HepG2 (cell line): ENCODE data around the gene DNAJA3. TPM values are rescaled to one million over a fixed set of nuclear protein-coding genes. Genes with fewer than 3 reads are reported as not detected.

Source experiments
- ATAC-seq: fragments of 200-7000 bp; cut with Tn5 transposase; 3 replicates; pipeline ENCODE4 v1.9.1; 2020; ENCODE audit warnings: mild to moderate bottlenecking, moderate library complexity
- BruUV-seq: library from RNA; stranded (reverse); fragments of 400-500 nt; replicated peaks from 2 replicates; lab custom pipeline; 2021; lab: Mats Ljungman, UMichigan
- CTCF ChIA-PET: fragments of 300-600 bp; formaldehyde crosslinking; extraction: SDS; loops from one replicate; lab custom pipeline; 2021; ENCODE audit warnings: low total read pairs, inconsistent platforms, low intra/inter-chr PET ratio; lab: Yijun Ruan, JAX
- POLR2A ChIA-PET: fragments of 350-600 bp; sonication (Branson Sonifier 250); formaldehyde crosslinking; loops from one replicate; lab custom pipeline; 2020; ENCODE audit warnings: antibody characterized with exemption, inconsistent platforms; lab: Yijun Ruan, JAX
- DNase-seq: peaks from one replicate; pipeline ENCODE4 v3.0.0-alpha.2; 2015; ENCODE audit warnings: low spot score
- FAIRE-seq: peaks from 3 replicates; lab custom pipeline; 2011; peaks lifted over from hg19 to GRCh38; lab: Jason Lieb, UNC
- H2AFZ ChIP-seq: one replicate; pipeline ENCODE4 v1.6.1; 2011; ENCODE audit warnings: low read length, inconsistent platforms
- H3K27ac ChIP-seq: fragments of 300-600 bp; 3 replicates; pipeline ENCODE4 v1.8.0; 2011; ENCODE audit warnings: mixed run types, mild to moderate bottlenecking, mixed read lengths, low read length, inconsistent platforms; ENCODE audit not compliant: insufficient read depth; ENCODE audit errors: extremely low read length
- H3K27me3 ChIP-seq, 2 experiments: fragments of 200-600 bp in 1 of 2; 2 replicates in 1 of 2; 3 replicates in 1 of 2; pipeline versions ENCODE4 v1.6.0 to v1.8.0; 2011; ENCODE audit warnings: low read length in 2 of 2, mild to moderate bottlenecking in 2 of 2, moderate library complexity in 2 of 2, inconsistent platforms in 1 of 2; ENCODE audit not compliant: insufficient read depth in 2 of 2, control insufficient read depth in 1 of 2
- H3K36me3 ChIP-seq, 2 experiments: fragments of 200-600 bp in 1 of 2; replicated peaks in 1 of 2; 2 replicates in 1 of 2; 3 replicates in 1 of 2; pipeline versions ENCODE4 v1.5.1 to v1.8.0; 2011; ENCODE audit warnings: low read length in 2 of 2, inconsistent platforms in 1 of 2; ENCODE audit not compliant: insufficient read depth in 2 of 2, control insufficient read depth in 1 of 2
- H3K4me1 ChIP-seq: 2 replicates; pipeline ENCODE4 v1.5.1; 2012; ENCODE audit warnings: low read length, inconsistent platforms; ENCODE audit not compliant: insufficient read depth
- H3K4me2 ChIP-seq: 2 replicates; pipeline ENCODE4 v1.6.0; 2011; ENCODE audit warnings: low read depth, low read length, inconsistent platforms
- H3K4me3 ChIP-seq, 3 experiments: fragments of 200-600 bp in 1 of 3; sonication (generic), shearing (Covaris generic) in 1 of 3; replicated peaks in 1 of 3; 2 replicates each; pipeline ENCODE4 v1.5.1; 2011 to 2016; ENCODE audit warnings: low read length in 3 of 3, inconsistent platforms in 2 of 3, low read depth in 2 of 3, mild to moderate bottlenecking in 2 of 3, control low read depth in 1 of 3, mixed read lengths in 1 of 3; ENCODE audit not compliant: insufficient read depth in 1 of 3
- H3K79me2 ChIP-seq: one replicate; pipeline ENCODE4 v1.6.1; 2011; ENCODE audit warnings: low read length, inconsistent platforms; ENCODE audit not compliant: insufficient read depth
- H3K9ac ChIP-seq: 2 replicates; pipeline ENCODE4 v1.6.0; 2011; ENCODE audit warnings: mild to moderate bottlenecking, low read depth, low read length, inconsistent platforms; ENCODE audit not compliant: insufficient read depth
- H3K9me3 ChIP-seq: 2 replicates; pipeline ENCODE4 v1.5.1; 2012; ENCODE audit warnings: mild to moderate bottlenecking, low read length
- H4K20me1 ChIP-seq: 2 replicates; pipeline ENCODE4 v1.6.0; 2011; ENCODE audit warnings: inconsistent platforms, mild to moderate bottlenecking, low read length, moderate library complexity; ENCODE audit not compliant: insufficient read depth
- CCAR2 ChIP-seq: fragments of 200-400 bp; formaldehyde crosslinking; optimal IDR thresholded peaks from 2 replicates; pipeline ENCODE3; 2018; ENCODE audit warnings: low read depth, mild to moderate bottlenecking, low read length, moderate library complexity
- FOSL2 ChIP-seq: sonication (generic); formaldehyde crosslinking; IDR thresholded peaks from 2 replicates; pipeline ENCODE4 v1.4.0; 2020; ENCODE audit warnings: missing genetic modification reagents
- HNF1A ChIP-seq, 2 experiments: sonication (generic) in 1 of 2; formaldehyde crosslinking in 1 of 2; IDR thresholded peaks; 2 replicates each; pipeline versions ENCODE4 v1.4.0 to v1.6.1; 2016 to 2020; ENCODE audit warnings: borderline replicate concordance in 1 of 2, low read depth in 1 of 2, mild to moderate bottlenecking in 1 of 2, missing genetic modification reagents in 1 of 2
- IKZF4 ChIP-seq: sonication (generic); formaldehyde crosslinking; IDR thresholded peaks from 2 replicates; pipeline ENCODE4 v1.5.1; 2020; ENCODE audit warnings: borderline replicate concordance, mild to moderate bottlenecking, low read depth, missing genetic modification reagents; ENCODE audit errors: not compliant biosample characterization
- MAFG ChIP-seq: sonication (generic); formaldehyde crosslinking; IDR thresholded peaks from 2 replicates; pipeline ENCODE4 v1.5.1; 2020; ENCODE audit warnings: mild to moderate bottlenecking, missing genetic modification reagents
- MLLT10 ChIP-seq: sonication (generic); formaldehyde crosslinking; IDR thresholded peaks from 2 replicates; pipeline ENCODE4 v1.4.0; 2020; ENCODE audit warnings: missing genetic modification reagents
- RBM39 ChIP-seq: fragments of 200-400 bp; formaldehyde crosslinking; IDR thresholded peaks from one replicate; pipeline ENCODE4 v1.6.1; 2018; ENCODE audit warnings: antibody characterized with exemption, mild to moderate bottlenecking, low read depth, low read length; ENCODE audit not compliant: poor library complexity, severe bottlenecking
- STAT6 ChIP-seq: sonication (generic); formaldehyde crosslinking; IDR thresholded peaks from 2 replicates; pipeline ENCODE4 v1.4.0; 2020; ENCODE audit warnings: missing genetic modification reagents, mild to moderate bottlenecking, borderline replicate concordance
- TEF ChIP-seq: sonication (generic); formaldehyde crosslinking; IDR thresholded peaks from 2 replicates; pipeline ENCODE4 v1.5.0; 2020; ENCODE audit warnings: missing genetic modification reagents
- XBP1 ChIP-seq: sonication (generic); formaldehyde crosslinking; IDR thresholded peaks from 2 replicates; pipeline ENCODE4 v1.5.0; 2020; ENCODE audit warnings: missing genetic modification reagents
- ZNF12 ChIP-seq: sonication (generic); formaldehyde crosslinking; IDR thresholded peaks from 2 replicates; pipeline ENCODE4 v1.5.0; 2020; ENCODE audit warnings: missing genetic modification reagents
- ZNF18 ChIP-seq: sonication (generic); formaldehyde crosslinking; IDR thresholded peaks from 2 replicates; pipeline ENCODE4 v1.8.0; 2022; ENCODE audit warnings: mild to moderate bottlenecking, missing genetic modification reagents; ENCODE audit not compliant: insufficient replicate concordance
- ZNF841 ChIP-seq: sonication (generic); formaldehyde crosslinking; IDR thresholded peaks from 2 replicates; pipeline ENCODE4 v1.8.1; 2023; ENCODE audit warnings: missing genetic modification reagents, borderline replicate concordance
- WGBS: methylation state at CpG from one replicate; pipeline ENCODE4 v1.1.6; 2017; ENCODE audit warnings: low lambda C conversion rate; 5-methylcytosine and 5-hydroxymethylcytosine counted together
- in situ Hi-C: cut with HindIII; loops from 2 replicates; pipeline ENCODE4 v1.10.0; 2017; ENCODE audit warnings: low pct_unique_long_range_greater_than_20kb; ENCODE audit not compliant: extremely low pct_ligation_motif_present
- intact Hi-C: fragments of 100-400 bp; cut with micrococcal nuclease; formaldehyde crosslinking; loops from one replicate; pipeline ENCODE4 v1.10.0; 2022; ENCODE audit not compliant: unreplicated experiment
- polyA plus RNA-seq, 8 experiments: library from polyadenylated mRNA; depleted of rRNA in 3 of 8; stranded (reverse) in 7 of 8; unstranded in 1 of 8; fragments of >200 nt; fragmentation: Illumina TruSeq in 4 of 8; extraction: Trizol in 4 of 8; gene quantifications; 2 replicates each; pipeline versions ENCODE4 v1.2.1 to v1.2.3, GENCODE V29; 2011 to 2016; ENCODE audit warnings: low read depth in 4 of 8, missing spikeins in 1 of 8, mixed read lengths in 1 of 8; ENCODE audit not compliant: insufficient read depth in 1 of 8
- total RNA-seq, 5 experiments: library from RNA; depleted of rRNA; stranded (reverse); fragments of >200 nt; fragmentation: Illumina TruSeq; extraction: Trizol; gene quantifications; 2 replicates each; pipeline ENCODE4 v1.2.3, GENCODE V29; 2016; ENCODE audit warnings: low read depth in 1 of 5

DNAJA3 gene
- total and polyA plus RNA-seq, 2 of the 13 experiments (the other 11 are each of a cell fraction or from before 2014, with no cell fraction given): 77.0 to 83.3 TPM

GRCh38 chr16:4412159-4412558, 13.5 kb upstream of the DNAJA3 start:
- H3K4me3 ChIP-seq: no peak overlapping the region
- H2AFZ ChIP-seq: no peak overlapping the region
- H3K27me3 ChIP-seq: no peaks in the 10 kb centered on the region; a peak in 1 of 5 replicates
- WGBS: 100% methylated on average over 1 of the region's 8 CpGs
- H4K20me1 ChIP-seq: no peaks in the 10 kb centered on the region
- H3K9me3 ChIP-seq: no peaks in the 10 kb centered on the region
- H3K27ac ChIP-seq: no peak overlapping the region
- peaks cover 14% of the 10 kb centered on the region for H3K79me2 ChIP-seq
- intact Hi-C loops (no loop called here), in situ Hi-C loops (no loop called here)
- BruUV-seq: no TSS peak
- CTCF ChIA-PET: no interaction called here
- peaks cover 4 to 24% of the 10 kb centered on the region in 2 experiments; a peak in 3 of 5 replicates for H3K36me3 ChIP-seq
- FAIRE-seq: no peak
- no peak for TF ChIP-seq MLLT10
- no peak for TF ChIP-seq MAFG (CRISPR knock-in tag)
- TF ChIP-seq TEF: no peak
- no peak for TF ChIP-seq ZNF12
- TF ChIP-seq FOSL2: no peak
- no peak for TF ChIP-seq ZNF841 (CRISPR knock-in tag)
- TF ChIP-seq HNF1A (IDR thresholded peaks at IDR 0.05; ENCODE audit: low read depth): no peak
- TF ChIP-seq HNF1A (CRISPR knock-in tag; IDR thresholded peaks at IDR 0.05; ENCODE audit: borderline replicate concordance): no peak
- no peak for TF ChIP-seq RBM39
- TF ChIP-seq ZNF18 (CRISPR knock-in tag): no peak
- no peak for TF ChIP-seq XBP1 (CRISPR knock-in tag)
- TF ChIP-seq CCAR2: no peak
- TF ChIP-seq STAT6 (CRISPR knock-in tag): no peak
- no peak for TF ChIP-seq IKZF4 (CRISPR knock-in tag)
- POLR2A ChIA-PET: no interaction called here
- no peak for DNase-seq
- no peak overlapping the region for H3K4me2 ChIP-seq
- no peak overlapping the region for H3K9ac ChIP-seq
- no peak for ATAC-seq
- peaks cover 14% of the 10 kb centered on the region for H3K4me1 ChIP-seq
